Natural killer cell treated with Interleukin-12 subunit alpha and Interleukin-12 subunit beta and Interleukin-15 and Interleukin-18, amount 100 ng/mL, for 72 hours (primary cell): ENCODE measurements around the gene LOXL3. TPM values are rescaled to one million over a fixed set of nuclear protein-coding genes. Genes with fewer than 3 reads are reported as not detected.

Experiments used
- ATAC-seq, 2 donors: fragments of 150-1000 bp; cut with Tn5 transposase in 1 of 2; sonication (Bioruptor Pico), chemical (Tn5 transposase) in 1 of 2; 2 replicates each; pipeline ENCODE4 v1.10.0; 2021
- DNase-seq: peaks from one replicate; pipeline ENCODE4 v3.0.0; 2022; ENCODE audit warnings: low spot score
- H3K27ac Mint-ChIP-seq, 2 donors: 1 replicate in 1 of 2; 2 replicates in 1 of 2; pipeline ENCODE4 v1.8.0; 2022; ENCODE audit warnings: mixed read lengths in 2 of 2, mild to moderate bottlenecking in 1 of 2, moderate library complexity in 1 of 2
- H3K27me3 Mint-ChIP-seq, 2 donors: 1 replicate in 1 of 2; 2 replicates in 1 of 2; pipeline ENCODE4 v1.8.0; 2022; ENCODE audit warnings: mixed read lengths in 2 of 2
- H3K36me3 Mint-ChIP-seq: one replicate; pipeline ENCODE4 v1.8.0; 2022; ENCODE audit warnings: mixed read lengths
- H3K4me1 Mint-ChIP-seq, 2 donors: 1 replicate in 1 of 2; 2 replicates in 1 of 2; pipeline ENCODE4 v1.8.0; 2022; ENCODE audit warnings: low read depth in 2 of 2, mixed read lengths in 2 of 2, mild to moderate bottlenecking in 1 of 2
- H3K4me3 Mint-ChIP-seq: one replicate; pipeline ENCODE4 v1.8.0; 2022; ENCODE audit warnings: mixed read lengths
- H3K9me3 Mint-ChIP-seq: 2 replicates; pipeline ENCODE4 v1.8.0; 2022; ENCODE audit warnings: mixed read lengths
- total RNA-seq, 2 donors: library from RNA; stranded (reverse); gene quantifications; one replicate each; pipeline ENCODE4 v1.2.3, GENCODE V29; 2022

The LOXL3 gene
- total RNA-seq, 2 donors from 2014 or later, result 1.2 to 2.7 TPM

GRCh38 chr2:74524955-74525716 is 28.6 kb downstream of the LOXL3 start:
- Mint-ChIP-seq H3K4me1 (peaks cover 15 to 28% of the 10 kb centered on the region in 2 donors), H3K4me3 (no peak overlapping the region), H3K27ac (no peak overlapping the region), H3K9me3 (no peaks in the 10 kb centered on the region), H3K27me3 (peaks cover 4 to 6% of the 10 kb centered on the region in 2 donors), H3K36me3 (peaks cover 22% of the 10 kb centered on the region)
- no peak for DNase-seq
- ATAC-seq, result no peak

GRCh38 chr2:74524005-74524404 is 29.7 kb downstream of the LOXL3 start:
- no peak overlapping the region for H3K4me3 Mint-ChIP-seq

GRCh38 chr2:74522516-74522915 is 31.2 kb downstream of the LOXL3 start:
- Mint-ChIP-seq H3K4me3 (no peak overlapping the region), H3K27ac (no peak overlapping the region), H3K27me3 (peaks cover 23 to 30% of the 10 kb centered on the region in 2 donors), H3K4me1 (peaks cover 0 to 15% of the 10 kb centered on the region in 2 donors), H3K36me3 (peaks cover 9% of the 10 kb centered on the region), H3K9me3 (no peaks in the 10 kb centered on the region)
- ATAC-seq (no peak), DNase-seq (no peak)

More at GRCh38 chr2:74524005-74524404, 29.7 kb downstream of the LOXL3 start:
- Mint-ChIP-seq H3K27ac (no peak overlapping the region), H3K36me3 (peaks cover 21% of the 10 kb centered on the region), H3K27me3 (peaks cover 12 to 16% of the 10 kb centered on the region in 2 donors), H3K4me1 (peaks cover 12 to 27% of the 10 kb centered on the region in 2 donors), H3K9me3 (no peaks in the 10 kb centered on the region)
- DNase-seq (no peak), ATAC-seq (no peak)

- H3K4me1 Mint-ChIP-seq, result peaks cover 7 to 12% of the 10 kb centered on the region in 2 donors
- H3K9me3 Mint-ChIP-seq, result no peaks in the 10 kb centered on the region
- peaks cover 43 to 55% of the 10 kb centered on the region in 2 donors for H3K27me3 Mint-ChIP-seq
- peak overlapping the region; percentile 60 for H3K4me3 Mint-ChIP-seq
- H3K36me3 Mint-ChIP-seq, result no peaks in the 10 kb centered on the region
- ATAC-seq, result no peak
- H3K27ac Mint-ChIP-seq, result peak overlapping the region in 1 of 2 donors; percentile 66
- DNase-seq, result no peak
Observed at GRCh38 chr2:74516650-74517049, 37.1 kb downstream of the LOXL3 start.

- ATAC-seq (peak; percentile 81 to 91), DNase-seq (peak; percentile 80)
- H3K27ac Mint-ChIP-seq, result peak overlapping the region in 1 of 2 donors; percentile 66
- H3K4me1 Mint-ChIP-seq, result peaks cover 7 to 12% of the 10 kb centered on the region in 2 donors
- peak overlapping the region; percentile 60 for H3K4me3 Mint-ChIP-seq
- H3K27me3 Mint-ChIP-seq, result peaks cover 41 to 61% of the 10 kb centered on the region in 2 donors
- no peaks in the 10 kb centered on the region for H3K36me3 Mint-ChIP-seq
- no peaks in the 10 kb centered on the region for H3K9me3 Mint-ChIP-seq
Observed at GRCh38 chr2:74515981-74516633, 37.6 kb downstream of the LOXL3 start.

- peaks cover 7 to 15% of the 10 kb centered on the region in 2 donors for H3K4me1 Mint-ChIP-seq
- no peaks in the 10 kb centered on the region for H3K9me3 Mint-ChIP-seq
- H3K36me3 Mint-ChIP-seq, result no peaks in the 10 kb centered on the region
- DNase-seq (no peak), ATAC-seq (peak in 1 of 2 donors; percentile 35)
- H3K4me3 Mint-ChIP-seq, result peak overlapping the region; percentile 60
- peaks cover 42 to 65% of the 10 kb centered on the region in 2 donors for H3K27me3 Mint-ChIP-seq
- no peak overlapping the region for H3K27ac Mint-ChIP-seq
Observed at GRCh38 chr2:74515271-74515980, 38.3 kb downstream of the LOXL3 start.

GRCh38 chr2:74514368-74515270 is 39.1 kb downstream of the LOXL3 start, which contains the start of gene TLX2:
TLX2 (plus strand) TSS chr2:74514450; CDS start chr2:74514807, 357 bp downstream.
- H3K4me3 Mint-ChIP-seq, result peak within 1 kb of the TSS; percentile 60
- H3K4me1 Mint-ChIP-seq, result peaks cover 7 to 16% of the 10 kb centered on the region in 2 donors
- no peaks in the 10 kb centered on the region for H3K9me3 Mint-ChIP-seq
- peaks cover 39 to 65% of the 10 kb centered on the region in 2 donors for H3K27me3 Mint-ChIP-seq
- no peak for ATAC-seq
- no peaks in the 10 kb centered on the region for H3K36me3 Mint-ChIP-seq
- H3K27ac Mint-ChIP-seq, result no peak within 1 kb of the TSS
- DNase-seq, result no peak

- H3K27me3 Mint-ChIP-seq, result peaks cover 37 to 61% of the 10 kb centered on the region in 2 donors
- DNase-seq (no peak), ATAC-seq (no peak)
- H3K36me3 Mint-ChIP-seq, result no peaks in the 10 kb centered on the region
- no peak overlapping the region for H3K27ac Mint-ChIP-seq
- H3K9me3 Mint-ChIP-seq, result no peaks in the 10 kb centered on the region
- no peak overlapping the region for H3K4me3 Mint-ChIP-seq
- H3K4me1 Mint-ChIP-seq, result peaks cover 7 to 17% of the 10 kb centered on the region in 2 donors
Observed at GRCh38 chr2:74513605-74514367, 40.0 kb downstream of the LOXL3 start.

- Mint-ChIP-seq H3K4me1 (peaks cover 16 to 25% of the 10 kb centered on the region in 2 donors), H3K27me3 (peaks cover 33 to 53% of the 10 kb centered on the region in 2 donors), H3K27ac (no peak overlapping the region), H3K4me3 (no peak overlapping the region), H3K36me3 (no peaks in the 10 kb centered on the region), H3K9me3 (no peaks in the 10 kb centered on the region)
- DNase-seq (no peak), ATAC-seq (no peak)
Observed at GRCh38 chr2:74512744-74513604, 40.8 kb downstream of the LOXL3 start.

- Mint-ChIP-seq H3K27me3 (peaks cover 20 to 36% of the 10 kb centered on the region in 2 donors), H3K4me3 (no peak overlapping the region), H3K9me3 (no peaks in the 10 kb centered on the region), H3K27ac (no peak overlapping the region), H3K4me1 (peaks cover 28 to 34% of the 10 kb centered on the region in 2 donors), H3K36me3 (peaks cover 4% of the 10 kb centered on the region)
- ATAC-seq (no peak), DNase-seq (no peak)
Observed at GRCh38 chr2:74511104-74511989, 42.4 kb downstream of the LOXL3 start.

GRCh38 chr2:74510272-74510671 is 43.5 kb downstream of the LOXL3 start:
- Mint-ChIP-seq H3K27me3 (peaks cover 18 to 33% of the 10 kb centered on the region in 2 donors), H3K9me3 (no peaks in the 10 kb centered on the region), H3K4me1 (peaks cover 32 to 37% of the 10 kb centered on the region in 2 donors), H3K4me3 (peak overlapping the region; percentile 5), H3K27ac (no peak overlapping the region), H3K36me3 (peaks cover 4% of the 10 kb centered on the region)
- ATAC-seq (no peak), DNase-seq (no peak)
